Central memory CD4-positive, alpha-beta T cell (primary cell): ENCODE results near the gene PARD3.
"Not testable (repeated sequence)": the region's sequence is repeated elsewhere in the genome, so short reads cannot be mapped to it uniquely, and the experiment has no call there.

Source experiments
- DNase-seq: peaks from one replicate; pipeline ENCODE4 v3.0.0; 2022

Gene PARD3

DNA sequence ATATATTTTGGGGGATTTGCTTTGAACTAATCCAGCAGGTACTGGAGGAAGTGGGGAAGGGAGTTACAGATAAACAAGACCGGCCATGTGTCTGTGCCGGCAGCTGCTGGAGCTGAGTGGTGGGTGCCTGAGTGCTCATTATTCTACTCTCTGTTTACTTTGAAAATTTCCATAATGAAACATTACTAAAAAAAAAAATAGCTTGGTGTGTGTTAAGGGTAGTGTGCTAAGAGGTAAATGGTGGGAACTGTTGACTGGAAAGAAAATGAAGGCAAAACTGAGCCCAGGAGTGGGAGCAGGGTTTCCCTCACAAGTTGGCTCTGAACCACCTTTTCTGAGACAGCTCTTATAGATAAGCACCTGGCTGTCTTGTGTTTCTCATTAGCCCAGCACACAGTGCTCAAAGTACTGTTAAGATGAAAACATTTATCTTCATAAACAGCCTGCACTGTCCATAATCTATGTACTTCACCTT is 50.6 kb downstream of the PARD3 start:
- no peak for DNase-seq

DNA sequence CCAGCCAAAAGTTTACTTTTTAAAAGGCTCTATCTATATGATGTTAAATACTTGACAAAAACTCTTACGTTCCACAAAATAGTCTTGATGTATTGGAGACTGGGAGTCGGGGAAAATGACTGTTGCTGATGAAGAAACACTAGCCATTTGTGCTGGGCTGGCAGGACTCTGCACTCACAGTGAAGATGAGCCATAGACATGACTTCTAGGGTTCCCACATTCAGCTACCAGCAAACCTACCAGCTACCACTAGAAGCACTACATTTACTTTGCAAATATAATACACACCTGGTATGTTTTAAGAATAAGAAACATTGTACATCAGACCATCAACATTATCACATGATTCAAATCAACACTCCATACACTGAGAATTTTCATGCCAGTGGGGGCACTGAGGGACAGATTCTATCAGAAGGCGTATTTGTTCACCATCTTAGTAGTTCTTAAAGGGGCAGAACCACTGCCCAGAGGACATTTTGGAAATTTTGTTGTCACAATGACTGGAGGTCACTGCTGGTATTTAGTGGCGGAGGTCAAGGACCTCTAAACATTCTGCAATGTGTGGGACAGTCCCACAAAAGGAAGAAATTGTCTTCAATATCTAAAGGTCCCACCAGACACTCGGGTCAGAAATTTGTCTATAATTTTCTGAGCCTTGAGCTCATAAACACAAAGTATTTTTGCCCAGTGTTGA is 52.3 kb downstream of the PARD3 start:
- no peak for DNase-seq

DNA sequence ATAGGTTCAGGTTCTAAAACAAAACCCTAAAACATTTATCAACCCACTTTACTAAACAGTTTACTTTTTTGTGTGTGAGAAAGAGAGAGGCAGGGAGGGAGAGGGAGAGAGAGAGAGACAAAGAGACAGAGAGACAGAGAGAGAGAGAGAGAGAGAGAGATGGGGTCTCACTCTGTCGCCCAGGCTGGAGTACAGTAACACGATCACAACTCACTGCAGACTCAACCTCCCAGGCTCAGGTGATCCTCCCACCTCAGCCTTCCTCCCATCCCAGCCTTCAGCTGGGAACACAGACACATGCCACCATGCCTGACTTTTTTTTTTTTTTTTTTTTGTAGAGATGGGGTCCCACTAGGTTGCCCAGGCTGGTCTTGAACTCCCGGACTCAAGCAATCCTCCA is 52.9 kb downstream of the PARD3 start:
- DNase-seq, result no peak

DNA sequence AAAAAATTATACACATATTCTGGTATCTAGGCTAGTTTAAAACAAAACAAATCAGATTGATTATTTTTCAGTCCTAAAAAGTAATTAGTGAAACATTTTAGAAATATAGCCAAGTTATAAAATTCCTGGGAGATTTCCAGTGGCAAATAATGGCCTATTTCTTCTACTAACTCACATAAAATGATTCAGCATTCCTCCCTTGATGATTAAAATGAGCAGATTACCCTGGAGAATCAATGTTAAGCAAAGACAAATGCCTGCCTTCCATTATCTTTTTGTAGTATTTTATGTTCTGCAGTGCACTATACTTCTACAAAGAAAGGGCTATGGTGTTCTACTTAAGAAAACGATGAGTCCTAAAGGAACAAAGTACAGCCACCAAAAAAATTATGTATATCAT is 53.6 kb downstream of the PARD3 start:
- DNase-seq, result no peak

DNA sequence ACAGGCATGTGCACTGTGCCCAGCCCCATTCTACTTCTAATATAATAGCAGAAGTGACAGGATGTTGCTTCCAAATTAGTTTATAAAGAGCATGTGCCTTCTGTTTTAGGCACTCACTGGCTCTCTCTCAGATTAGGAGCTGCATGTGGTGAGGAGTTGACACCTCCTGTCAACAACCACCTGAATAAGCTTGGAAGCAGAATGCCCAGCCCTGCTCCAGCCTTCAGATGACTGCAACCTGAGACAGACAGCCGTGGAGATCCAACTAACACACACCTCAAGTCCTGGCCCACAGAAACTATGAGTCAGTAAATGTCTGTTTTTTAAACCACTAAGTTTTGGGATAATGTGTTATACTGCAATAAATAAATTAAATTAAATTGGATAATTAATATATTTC is 54.5 kb downstream of the PARD3 start:
- DNase-seq, result no peak

DNA sequence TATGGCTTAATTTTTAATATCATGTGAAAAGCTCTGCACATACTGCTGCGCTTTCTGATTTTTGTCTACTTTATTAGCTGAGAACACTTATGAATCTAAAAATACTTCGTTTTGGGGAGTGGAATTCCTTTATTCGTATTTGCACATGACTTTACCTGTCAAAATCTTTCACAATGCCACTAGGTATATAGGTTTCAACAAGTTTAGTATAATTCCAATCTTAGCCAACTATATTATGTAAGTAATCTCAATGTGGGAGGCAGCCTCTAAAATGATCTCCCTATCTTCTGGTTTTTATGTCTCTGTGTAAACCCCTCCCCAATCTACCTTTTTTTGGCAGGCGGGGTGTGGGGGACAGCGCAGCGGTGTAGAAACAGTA is 55.3 kb downstream of the PARD3 start:
- DNase-seq, result no peak

DNA sequence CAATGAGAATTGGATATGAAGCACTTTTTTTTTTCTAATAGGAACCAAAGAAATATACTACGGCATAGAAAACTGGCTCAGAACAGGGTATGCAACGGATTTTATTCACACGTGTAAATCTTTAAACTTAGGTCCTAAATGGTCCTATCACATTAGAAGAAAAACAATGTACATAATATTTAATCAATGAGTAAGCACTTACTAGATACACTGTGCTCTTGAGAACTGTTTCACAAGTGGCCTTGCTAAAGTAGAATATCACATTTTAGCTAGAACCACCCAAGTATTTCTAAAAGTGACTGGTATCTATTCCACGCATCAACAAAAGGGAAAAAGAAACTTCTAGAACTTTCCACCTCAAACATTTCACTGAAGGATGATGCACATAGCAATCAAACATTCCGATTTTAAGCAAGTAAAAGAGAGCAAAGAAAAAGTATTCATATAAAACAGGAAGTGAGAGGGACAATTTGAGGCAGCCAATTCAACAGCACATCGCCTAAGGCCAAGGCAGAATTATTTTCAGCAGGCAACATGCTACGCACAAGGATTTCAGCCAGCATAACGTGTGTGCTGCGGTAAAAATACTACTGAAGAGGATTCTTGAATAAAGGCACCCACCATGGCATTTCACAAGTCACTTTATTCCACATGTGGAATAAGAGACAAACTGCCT is 55.8 kb downstream of the PARD3 start:
- no peak for DNase-seq

DNA sequence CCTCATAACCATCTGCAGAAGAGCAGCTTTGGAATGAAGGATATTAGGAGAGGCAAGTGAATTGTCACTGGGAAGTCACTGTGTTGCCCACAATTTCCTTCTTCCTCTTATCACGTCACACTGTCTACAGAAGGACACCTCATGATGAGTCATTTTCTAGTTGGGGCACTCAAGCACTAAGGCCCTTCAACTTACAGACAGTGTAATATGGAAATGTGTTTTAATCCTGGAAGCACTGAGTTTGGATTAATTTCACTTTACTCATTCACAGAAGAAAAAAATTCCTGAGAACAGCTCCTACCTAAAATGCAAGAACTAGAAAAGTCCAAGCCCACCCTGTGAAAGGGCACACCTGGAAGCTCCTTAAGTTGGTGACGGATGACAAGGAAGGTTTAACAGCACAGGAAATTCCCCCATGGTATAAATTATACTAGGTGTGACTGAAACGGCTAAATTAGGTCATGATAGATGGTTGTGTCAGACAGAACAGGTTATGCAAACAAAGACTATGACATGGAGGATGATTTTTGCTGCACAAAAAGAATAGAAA is 56.6 kb downstream of the PARD3 start:
- DNase-seq, result no peak

DNA sequence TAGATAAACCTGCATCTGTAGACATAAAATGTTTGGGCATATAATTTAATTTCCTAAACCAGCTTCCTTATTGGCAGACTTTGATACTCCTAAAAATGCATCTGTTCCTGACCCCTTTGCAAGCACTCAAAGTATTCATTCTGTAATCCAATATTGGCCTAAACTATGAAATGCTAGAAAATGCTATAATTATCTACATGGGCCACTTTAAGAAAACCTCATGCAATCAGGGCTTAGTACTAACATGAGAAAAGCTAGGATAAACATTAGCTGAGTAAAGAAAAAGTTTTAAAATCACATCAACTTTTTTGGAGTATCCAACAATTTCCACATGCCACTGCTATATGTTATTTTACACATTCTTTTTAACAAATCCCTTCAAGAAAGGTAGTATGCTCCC is 57.2 kb downstream of the PARD3 start:
- no peak for DNase-seq

DNA sequence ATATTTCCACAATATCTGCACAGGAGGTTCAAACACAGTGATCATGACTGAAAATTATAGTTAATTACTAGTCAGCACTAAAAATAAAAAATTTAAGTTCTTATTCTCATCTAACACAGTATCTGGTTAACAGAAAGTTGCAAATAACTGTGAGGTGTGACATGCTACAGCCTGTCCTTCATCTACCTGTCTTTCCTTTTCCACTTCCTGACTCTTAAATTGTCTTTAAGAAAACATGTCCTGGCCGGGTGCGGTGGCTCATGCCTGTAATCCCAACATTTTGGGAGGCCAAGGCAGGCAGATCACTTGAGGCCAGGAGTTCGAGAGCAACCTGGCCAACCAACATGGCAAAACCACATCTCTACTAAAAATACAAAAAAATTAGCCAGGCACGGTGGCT is 57.9 kb downstream of the PARD3 start:
- not testable (repeated sequence) for DNase-seq

DNA sequence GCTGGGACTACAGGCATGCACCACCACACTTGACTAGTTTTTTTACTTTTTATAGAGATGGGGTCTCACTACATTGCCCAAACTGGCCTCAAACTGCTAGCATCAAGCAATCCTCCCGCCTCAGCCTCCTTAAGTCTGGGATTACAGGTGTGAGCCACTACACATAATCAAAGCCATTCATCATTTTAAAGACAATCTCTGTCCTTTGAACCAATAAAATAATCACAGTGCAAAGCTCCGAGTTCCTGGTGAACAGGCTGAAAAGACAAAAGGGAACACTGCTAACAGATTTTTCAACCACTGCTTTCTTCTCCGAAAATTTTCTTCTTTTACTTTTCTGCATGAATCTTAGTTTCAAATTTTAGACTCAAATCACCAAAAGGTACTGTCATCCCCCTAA is 58.5 kb downstream of the PARD3 start:
- no peak for DNase-seq

DNA sequence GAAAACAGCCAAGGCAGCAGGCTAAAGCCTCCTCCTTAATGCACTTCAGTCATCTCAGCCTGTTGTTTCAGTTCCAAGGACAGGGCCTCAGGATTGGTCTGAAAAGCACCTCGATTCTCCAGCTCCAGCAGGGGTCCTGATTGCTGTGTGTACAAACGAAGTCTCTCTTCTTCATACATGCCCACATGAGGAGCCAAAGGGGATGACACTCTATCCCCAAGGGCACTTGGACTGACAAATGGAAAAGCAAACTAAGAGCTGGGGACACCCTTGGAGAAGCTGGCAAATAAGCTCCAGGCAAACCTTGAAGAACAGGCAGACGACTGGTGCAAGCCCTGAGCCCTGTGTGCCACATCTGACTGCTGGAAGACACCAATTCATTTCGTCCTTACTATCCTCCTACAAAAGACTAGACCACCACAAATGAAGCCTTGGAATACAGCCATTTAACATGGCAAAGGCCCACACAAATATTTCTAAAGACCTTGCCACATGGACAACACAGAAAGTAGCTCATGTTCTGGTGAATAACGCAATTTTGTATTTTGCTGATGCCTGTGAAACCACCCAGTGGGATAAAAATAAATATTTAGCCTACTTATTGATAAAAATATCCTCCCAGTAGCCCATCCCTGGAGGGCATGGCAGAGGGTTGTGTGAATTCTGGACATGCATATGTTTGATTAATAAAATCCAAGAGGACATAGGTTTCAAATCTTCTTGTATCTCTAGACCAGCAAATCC is 61.9 kb downstream of the PARD3 start:
- DNase-seq, result no peak

DNA sequence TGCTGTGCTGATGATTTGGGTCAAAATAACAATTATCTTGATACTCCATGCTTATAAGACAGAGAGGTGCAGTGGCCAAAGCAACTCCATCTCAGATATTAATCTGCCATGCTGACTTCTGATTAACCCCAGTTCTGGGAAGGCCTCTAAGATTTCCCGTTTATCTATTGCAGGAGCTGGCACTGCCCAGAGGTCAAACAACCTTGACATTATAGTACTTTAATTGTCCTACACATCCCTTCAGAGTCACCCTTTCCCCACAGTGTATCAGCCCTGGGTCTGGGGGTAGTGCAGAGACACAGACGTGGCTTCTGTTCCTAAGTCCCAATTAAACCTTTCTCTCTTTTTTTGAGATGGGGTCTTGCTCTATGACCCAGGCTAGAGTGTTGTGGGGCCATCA is 63.8 kb downstream of the PARD3 start:
- no peak for DNase-seq

DNA sequence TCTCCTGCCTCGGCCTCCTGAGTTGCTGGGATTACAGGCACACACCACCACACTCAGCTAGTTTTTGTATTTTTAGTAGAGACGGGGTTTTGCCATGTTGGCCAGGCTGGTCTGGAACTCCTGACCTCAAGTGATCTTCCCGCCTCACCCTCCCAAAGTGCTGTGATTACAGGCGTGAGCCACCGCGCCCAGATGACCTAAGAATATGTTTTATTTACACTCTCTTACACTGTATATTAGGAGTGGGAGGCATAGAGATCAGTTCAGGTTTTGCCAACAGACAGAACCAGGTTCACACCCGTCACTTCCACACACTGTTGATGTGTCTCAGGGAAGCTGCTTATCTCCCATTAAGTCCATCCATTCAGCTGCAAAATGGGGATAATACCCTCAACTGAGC is 64.3 kb downstream of the PARD3 start:
- DNase-seq, result not testable (repeated sequence)

DNA sequence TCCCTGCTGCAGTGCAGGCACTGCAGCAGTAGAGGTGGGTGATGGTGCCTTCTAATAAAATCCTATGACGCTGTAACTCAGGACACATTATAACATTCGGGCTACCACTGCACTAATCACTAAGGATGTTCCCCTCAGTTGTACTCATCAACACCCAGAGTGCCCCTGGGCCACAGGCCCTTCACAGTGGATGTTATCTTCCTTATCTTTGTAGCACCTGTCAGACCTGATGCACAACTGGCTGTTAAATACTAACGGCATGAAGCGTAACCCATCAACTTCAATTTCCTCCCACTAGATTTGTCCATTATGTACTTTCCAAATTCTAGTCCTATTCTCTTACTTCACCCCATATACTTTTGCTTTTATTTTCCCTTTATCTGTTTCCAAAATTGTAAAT is 66.3 kb downstream of the PARD3 start:
- DNase-seq, result no peak

DNA sequence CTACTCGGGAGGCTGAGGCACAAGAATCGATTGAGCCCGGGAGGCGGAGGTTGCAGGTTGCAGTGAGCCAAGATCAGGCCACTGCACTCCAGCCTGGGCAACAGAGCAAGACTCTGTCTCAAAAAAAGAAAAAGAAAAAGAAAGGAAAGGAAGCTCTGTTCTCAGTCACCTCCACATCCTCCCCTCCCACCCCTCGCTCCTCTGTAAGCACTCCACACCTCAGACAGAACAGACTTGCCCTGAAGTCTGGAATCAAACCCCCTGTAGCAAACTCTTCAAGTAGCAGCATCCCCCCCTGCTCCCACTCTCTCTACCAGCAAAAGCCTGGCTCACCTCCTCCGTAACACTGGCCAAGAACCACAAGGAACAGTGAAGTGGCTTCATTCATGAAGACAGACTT is 66.7 kb downstream of the PARD3 start:
- no peak for DNase-seq

DNA sequence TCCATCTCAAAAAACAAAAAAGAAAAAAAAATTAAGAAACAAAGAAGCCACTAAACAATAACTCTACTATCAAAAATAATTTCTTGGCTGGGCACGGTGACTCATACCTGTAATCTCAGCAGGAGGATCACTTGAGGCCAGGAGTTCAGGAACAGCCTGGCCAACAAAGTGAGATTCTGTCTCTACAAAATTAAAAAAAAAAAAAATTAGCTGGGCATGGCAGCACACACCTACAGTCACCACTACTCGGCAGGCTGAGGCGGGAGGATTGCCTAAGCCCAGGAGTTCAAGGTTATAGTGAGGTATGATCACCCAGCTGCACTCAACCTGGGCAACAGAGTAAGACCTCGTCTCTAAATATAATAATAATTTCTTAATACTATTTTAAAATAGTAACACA is 69.0 kb downstream of the PARD3 start:
- DNase-seq, result no peak

DNA sequence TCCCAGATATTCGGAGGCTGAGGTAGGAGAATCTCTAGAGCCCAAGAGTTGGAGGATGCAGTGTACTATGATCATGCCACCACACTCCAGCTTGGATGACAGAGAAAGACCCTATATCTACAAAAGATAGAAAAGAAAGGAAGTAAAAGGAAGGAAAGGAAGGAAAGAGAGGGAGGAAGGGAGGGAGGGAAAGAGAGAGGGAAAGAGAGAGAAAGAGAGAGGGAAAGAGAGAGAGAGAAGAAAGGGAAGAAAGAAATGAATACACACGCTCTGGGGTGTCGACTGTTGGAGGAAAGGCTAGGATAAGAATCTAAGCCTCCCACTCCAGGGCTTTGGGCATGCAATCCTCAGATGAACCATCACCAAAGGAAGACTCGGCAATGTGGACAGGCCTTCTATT is 69.9 kb downstream of the PARD3 start:
- no peak for DNase-seq

DNA sequence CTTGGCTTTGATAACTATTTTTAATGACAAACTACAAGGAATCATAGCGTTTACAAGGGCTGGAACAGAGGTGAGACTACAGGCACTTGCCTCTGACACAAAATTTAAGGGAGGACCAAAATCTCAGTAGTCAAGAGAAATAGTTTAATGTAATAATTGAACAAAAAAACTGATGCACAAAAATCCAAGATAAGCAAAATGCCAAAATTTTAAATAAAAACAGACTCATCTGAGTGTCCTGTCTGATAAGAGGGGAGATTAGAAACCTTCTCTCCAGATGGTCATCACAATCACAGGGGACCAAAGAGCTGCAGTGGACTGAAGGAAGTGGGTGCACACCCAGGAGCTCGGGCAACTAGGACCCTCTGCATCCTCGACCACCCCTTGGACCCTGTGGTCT is 70.5 kb downstream of the PARD3 start:
- DNase-seq, result no peak

DNA sequence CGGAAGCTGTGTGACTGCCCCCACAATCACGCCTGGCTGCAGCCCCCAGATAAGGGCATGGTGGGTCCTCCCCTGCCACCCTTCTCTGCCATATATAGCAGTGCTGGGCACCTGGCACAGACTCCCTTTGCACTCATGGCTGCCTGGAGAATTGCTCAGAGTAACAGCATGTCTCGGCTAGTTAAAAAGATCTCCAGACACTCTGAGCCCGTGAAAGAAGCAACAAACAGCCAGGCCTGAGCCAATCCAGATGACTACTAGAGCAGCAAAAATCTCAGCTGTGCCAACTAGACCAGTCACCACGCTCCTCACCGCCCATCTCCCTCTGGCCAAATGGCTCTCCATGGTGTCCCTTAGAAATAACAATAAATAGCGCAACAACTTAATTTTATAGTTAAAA is 71.3 kb downstream of the PARD3 start:
- no peak for DNase-seq

DNA sequence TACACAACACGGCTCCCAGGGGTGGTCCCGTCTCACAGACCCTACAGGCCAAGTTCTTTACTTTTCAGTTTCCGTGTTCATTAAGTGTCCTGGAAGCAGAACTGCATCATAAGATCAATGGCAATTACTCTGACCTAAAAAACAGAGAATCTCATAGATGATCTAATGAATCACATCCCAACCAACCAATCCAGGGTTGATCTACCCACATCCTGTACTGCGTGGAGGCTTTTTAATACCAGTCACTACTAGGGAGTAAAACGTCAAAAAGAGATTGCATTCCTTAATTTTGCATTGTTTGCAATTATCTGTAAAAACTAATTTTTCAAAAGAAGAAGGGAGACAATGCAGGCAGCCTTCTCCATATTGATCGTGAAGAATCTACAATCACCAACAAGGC is 72.6 kb downstream of the PARD3 start:
- no peak for DNase-seq

DNA sequence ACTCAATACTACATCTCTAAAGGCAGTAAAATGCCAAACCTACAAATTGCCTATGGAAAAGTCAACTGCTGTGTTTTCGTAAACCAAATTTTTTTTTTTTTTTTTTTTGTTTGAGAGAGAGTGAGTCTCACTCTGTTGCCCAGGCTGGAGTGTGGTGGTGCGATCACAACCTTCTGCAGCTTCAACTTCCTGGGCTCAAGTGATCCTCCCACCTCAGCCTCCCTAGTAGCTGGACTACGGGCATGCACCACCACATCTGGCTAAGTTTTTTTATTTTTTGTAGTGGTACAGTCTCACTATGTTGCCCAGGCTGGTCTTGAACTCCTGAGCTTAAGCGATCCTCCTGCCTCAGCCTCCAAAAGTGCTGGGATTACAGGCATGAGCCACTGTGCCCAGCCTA is 74.0 kb downstream of the PARD3 start:
- not testable (repeated sequence) for DNase-seq

DNA sequence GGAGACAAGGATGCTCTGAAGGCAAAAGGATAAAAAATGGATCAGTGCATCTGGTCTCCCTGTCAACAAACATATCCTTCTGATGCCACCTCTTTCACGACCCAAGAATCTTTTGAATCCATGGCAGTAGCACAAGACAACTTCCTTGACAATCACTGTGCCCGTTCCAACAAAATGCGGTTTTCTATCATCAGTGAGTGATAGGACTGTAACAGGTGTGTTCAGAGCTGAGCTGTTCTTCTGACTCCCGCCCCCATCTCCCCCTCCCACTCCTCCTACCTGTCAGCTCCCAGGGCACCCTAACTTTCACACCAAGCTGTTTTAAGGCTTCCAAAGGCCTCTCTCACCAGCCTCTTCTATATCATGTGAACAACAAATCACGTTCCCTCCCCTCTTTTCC is 74.8 kb downstream of the PARD3 start:
- no peak for DNase-seq

DNA sequence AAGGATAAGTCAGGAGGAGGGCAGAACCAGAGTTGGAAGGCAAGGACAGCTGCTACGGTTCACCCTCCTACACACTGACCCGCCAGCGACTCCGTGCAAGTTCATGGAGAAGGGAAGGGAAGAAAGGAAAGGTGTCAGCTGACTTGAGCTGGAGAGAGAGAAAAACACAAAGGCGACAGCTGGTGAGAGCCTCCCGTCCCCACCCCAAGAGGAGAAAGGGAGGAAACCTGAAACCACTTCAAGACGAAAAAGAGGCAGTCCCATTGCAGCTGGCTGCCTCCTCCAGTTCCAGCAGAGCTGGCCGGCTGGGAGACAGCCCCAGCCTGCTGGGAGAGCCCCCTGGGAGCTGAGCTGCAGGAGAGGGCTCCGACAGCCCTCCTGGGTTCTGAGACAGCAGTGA is 75.2 kb downstream of the PARD3 start:
- DNase-seq, result no peak
